Nephron (organoid): ENCODE results near the gene CD63.

Experiments used
- H3K27ac Mint-ChIP-seq, 3 experiments: 2 replicates each; pipeline ENCODE4 v1.8.0; 2020; ENCODE audit warnings: mixed read lengths in 3 of 3, mild to moderate bottlenecking in 2 of 3, moderate library complexity in 1 of 3
- H3K27me3 Mint-ChIP-seq: 2 replicates; pipeline ENCODE4 v1.8.0; 2021; ENCODE audit warnings: low read depth, mild to moderate bottlenecking, moderate library complexity, mixed read lengths
- H3K36me3 Mint-ChIP-seq: 2 replicates; pipeline ENCODE4 v1.8.0; 2020; ENCODE audit warnings: low read depth, mixed read lengths
- H3K4me1 Mint-ChIP-seq: 2 replicates; pipeline ENCODE4 v1.8.0; 2020; ENCODE audit warnings: mixed read lengths
- H3K4me3 Mint-ChIP-seq, 3 experiments: 2 replicates each; pipeline ENCODE4 v1.8.0; 2020; ENCODE audit warnings: mild to moderate bottlenecking in 3 of 3, mixed read lengths in 3 of 3, moderate library complexity in 2 of 3
- H3K9me3 Mint-ChIP-seq: 2 replicates; pipeline ENCODE4 v1.8.0; 2020; ENCODE audit warnings: mixed read lengths
- CTCF ChIP-seq, 3 experiments: fragments of 200-600 bp; sonication (generic); IDR thresholded peaks; one replicate each; pipeline ENCODE4 v1.5.0; 2021; ENCODE audit warnings: antibody characterized with exemption in 3 of 3; ENCODE audit not compliant: unreplicated experiment in 3 of 3

CD63 gene

GRCh38 chr12:55746913-55747231, 18.1 kb upstream of the CD63 start:
- H3K4me1 Mint-ChIP-seq = peaks cover 52% of the 10 kb centered on the region
- no peak for TF ChIP-seq CTCF (IDR thresholded peaks at IDR 0.05; ENCODE audit: unreplicated experiment in 3 of 3)
- H3K4me3 Mint-ChIP-seq = peak overlapping the region in 2 of 3 experiments; percentile 24 to 91
- peaks cover 43% of the 10 kb centered on the region for H3K36me3 Mint-ChIP-seq
- no peaks in the 10 kb centered on the region for H3K9me3 Mint-ChIP-seq
- peak overlapping the region; percentile 81 to 96 (median 88) for H3K27ac Mint-ChIP-seq
- no peaks in the 10 kb centered on the region for H3K27me3 Mint-ChIP-seq

DNA sequence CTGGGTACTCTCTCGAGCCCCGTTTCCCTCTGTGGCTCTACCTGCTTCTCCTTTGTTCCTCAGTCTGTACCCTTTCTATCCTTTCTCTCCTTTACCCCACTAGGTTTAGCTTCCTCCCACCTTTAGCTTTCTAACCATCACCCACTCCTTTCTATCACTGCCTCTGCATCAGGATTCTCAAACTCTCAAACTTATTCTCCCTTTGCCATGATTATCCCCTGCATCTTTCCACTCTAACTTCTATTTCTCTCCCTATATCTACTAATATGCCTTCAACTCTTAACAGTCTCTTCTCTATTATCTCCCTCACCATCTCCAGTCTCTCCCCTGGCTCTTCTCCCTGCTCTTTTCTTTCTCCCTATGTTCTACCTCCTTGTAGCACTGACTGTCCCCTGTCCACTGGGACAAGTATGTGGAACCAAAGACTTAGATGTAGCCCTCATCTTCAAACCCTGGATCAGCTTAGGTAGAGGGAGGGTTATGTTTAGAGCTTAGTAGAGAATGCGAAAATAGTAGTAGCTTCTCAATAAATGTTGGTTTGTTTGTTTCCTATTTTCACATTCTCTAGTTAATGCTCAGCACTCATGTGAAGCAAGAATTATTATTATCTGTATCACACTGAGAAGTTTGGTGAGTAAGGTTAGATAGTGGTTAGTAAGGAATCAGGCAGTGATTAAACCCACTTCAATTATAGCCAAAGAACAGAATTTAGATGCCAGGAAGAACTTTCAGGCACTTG, 17.5 kb upstream of the CD63 start:
- TF ChIP-seq CTCF (IDR thresholded peaks at IDR 0.05; ENCODE audit: unreplicated experiment in 3 of 3) = no peak

DNA sequence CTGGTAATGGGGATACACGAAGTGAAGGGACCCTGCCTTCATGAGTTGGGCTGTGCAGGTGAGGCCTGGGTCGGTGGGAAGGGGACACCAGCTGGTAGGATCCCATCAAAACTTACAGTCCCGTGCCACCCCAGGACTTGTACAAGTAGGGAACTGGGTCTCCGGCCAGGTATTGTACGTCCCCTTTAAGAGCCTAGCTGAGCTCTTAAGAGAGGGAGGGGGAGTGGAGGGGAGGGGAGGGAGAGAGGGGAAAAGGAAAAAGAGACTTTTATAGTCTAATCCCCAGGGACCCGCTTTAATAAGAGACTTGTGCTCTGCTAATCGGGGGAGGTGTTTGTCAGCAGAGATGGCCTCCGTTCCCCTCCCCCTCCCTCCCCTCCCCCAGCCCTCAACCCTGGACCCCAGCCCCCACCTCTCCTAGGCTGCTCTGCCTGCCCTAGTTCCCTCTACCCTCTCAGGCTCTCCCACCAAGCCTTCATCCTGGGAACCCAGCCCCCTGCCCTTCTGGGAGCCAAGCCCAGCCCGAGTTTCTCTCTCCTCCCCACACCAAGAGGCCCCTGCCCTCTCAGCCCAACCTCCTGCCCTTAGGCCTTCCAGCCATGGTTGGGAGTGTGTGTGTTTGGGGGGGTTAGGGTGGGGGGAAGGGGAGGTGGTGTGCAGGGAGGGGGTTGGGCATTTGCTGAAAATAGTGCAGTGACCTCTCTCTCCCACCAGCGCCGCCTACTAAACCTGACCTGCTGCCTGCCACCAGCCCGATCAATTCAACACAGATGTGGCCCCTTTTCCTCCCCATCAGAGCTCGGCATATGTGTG, 16.8 kb upstream of the CD63 start:
- Mint-ChIP-seq H3K9me3 (no peaks in the 10 kb centered on the region), H3K4me1 (peaks cover 55% of the 10 kb centered on the region), H3K27ac (peak overlapping the region; percentile 81 to 96 (median 95)), H3K4me3 (peak overlapping the region; percentile 88 to 91 (median 90)), H3K36me3 (peaks cover 30% of the 10 kb centered on the region), H3K27me3 (no peaks in the 10 kb centered on the region)
- no peak for TF ChIP-seq CTCF (IDR thresholded peaks at IDR 0.05; ENCODE audit: unreplicated experiment in 3 of 3)

More for the DNA sequence above, 17.5 kb upstream of the CD63 start:
- Mint-ChIP-seq H3K4me3 (peak overlapping the region; percentile 83 to 91 (median 83)), H3K36me3 (peaks cover 38% of the 10 kb centered on the region), H3K27ac (peak overlapping the region; percentile 81 to 96 (median 88)), H3K9me3 (no peaks in the 10 kb centered on the region), H3K4me1 (peaks cover 55% of the 10 kb centered on the region), H3K27me3 (no peaks in the 10 kb centered on the region)

GRCh38 chr12:55744340-55745030, 15.7 kb upstream of the CD63 start:
- no peaks in the 10 kb centered on the region for H3K27me3 Mint-ChIP-seq
- no peak for TF ChIP-seq CTCF (IDR thresholded peaks at IDR 0.05; ENCODE audit: unreplicated experiment in 3 of 3)
- H3K27ac Mint-ChIP-seq = peak overlapping the region; percentile 81 to 96 (median 95)
- H3K4me1 Mint-ChIP-seq = peaks cover 55% of the 10 kb centered on the region
- H3K9me3 Mint-ChIP-seq = no peaks in the 10 kb centered on the region
- H3K4me3 Mint-ChIP-seq = peak overlapping the region; percentile 88 to 91 (median 90)
- peaks cover 22% of the 10 kb centered on the region for H3K36me3 Mint-ChIP-seq

DNA sequence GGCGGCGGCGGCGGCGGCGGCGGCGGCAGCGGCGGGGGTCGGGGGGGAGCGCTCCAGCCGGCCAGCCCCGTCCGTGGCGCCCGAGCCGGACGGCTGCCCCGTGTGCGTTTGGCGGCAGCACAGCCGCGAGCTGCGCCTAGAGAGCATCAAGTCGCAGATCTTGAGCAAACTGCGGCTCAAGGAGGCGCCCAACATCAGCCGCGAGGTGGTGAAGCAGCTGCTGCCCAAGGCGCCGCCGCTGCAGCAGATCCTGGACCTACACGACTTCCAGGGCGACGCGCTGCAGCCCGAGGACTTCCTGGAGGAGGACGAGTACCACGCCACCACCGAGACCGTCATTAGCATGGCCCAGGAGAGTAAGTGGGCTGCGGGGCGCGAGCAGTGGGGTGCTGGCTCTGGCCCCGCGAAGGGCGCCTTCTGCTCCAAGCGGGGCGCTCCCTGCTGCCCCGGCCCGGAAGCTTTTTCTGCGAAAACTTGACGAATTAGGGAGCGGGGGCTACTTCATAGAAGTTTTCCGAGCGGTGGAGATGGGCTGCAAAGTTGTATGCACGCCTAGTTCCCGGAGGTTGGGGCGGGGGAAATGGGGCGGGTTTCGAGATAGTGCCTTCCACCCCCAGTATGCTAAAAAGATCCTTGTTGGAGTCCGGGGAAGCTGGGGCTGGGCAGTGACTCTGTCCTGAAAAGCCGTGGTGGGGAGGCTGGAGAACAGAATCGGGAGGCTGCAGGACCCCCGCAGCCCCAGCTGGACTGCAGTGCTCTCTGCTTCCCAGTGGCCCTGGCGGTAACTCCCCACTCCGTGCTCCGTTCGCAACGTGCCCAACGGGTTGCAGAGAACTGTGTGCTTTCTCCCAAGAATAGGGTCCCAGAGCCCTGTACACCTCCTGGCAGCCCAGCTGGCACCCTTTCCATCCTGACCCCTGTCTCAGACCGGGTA, 14.9 kb upstream of the CD63 start:
- TF ChIP-seq CTCF (IDR thresholded peaks at IDR 0.05; ENCODE audit: unreplicated experiment in 3 of 3) = no peak
- Mint-ChIP-seq H3K27me3 (no peaks in the 10 kb centered on the region), H3K4me3 (peak overlapping the region; percentile 88 to 91 (median 90)), H3K4me1 (peaks cover 51% of the 10 kb centered on the region), H3K9me3 (no peaks in the 10 kb centered on the region), H3K36me3 (peaks cover 13% of the 10 kb centered on the region), H3K27ac (peak overlapping the region; percentile 81 to 96 (median 95))
